ENCODE measurements around the gene HPX. TPM values are rescaled to one million over a fixed set of nuclear protein-coding genes. Genes with fewer than 3 reads are reported as not detected.
A peak's percentile ranks its signal among the peaks of the same experiment; 100 is the strongest.

The HPX gene
- polyA plus RNA-seq, 3 donors, result 0.40 TPM; not detected in 2

DNA sequence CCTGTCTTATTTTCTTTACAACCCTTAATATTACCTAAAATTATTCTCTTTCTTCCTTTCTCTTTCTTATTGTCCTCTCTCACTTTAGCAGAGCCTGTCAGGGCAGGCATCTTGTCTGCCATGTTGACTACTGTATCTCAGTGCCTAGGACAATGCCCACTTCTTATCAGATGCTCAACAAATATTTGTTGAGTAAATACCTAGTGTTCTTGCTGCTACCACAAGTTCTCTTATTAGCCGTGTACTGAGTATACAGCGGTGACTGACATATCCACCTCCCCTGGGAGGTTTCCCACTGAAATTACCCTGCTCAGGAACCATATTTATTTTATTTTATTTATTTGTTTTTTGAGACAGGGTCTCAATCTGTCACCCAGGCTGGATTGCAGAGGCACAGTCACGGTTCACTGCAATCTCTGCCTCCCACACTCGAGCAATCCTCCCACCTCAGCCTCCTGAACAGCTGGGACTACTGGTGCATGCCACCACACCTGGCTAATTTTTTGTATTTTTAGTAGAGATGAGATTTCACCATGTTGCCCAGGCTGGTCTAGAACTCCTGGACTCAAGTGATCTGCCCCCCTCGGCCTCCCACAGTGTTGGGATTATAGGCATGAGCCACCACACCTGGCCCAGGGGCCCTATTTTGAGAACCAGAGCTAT, 6.7 kb downstream of the HPX start:
- no peaks in the 10 kb centered on the region for H3K27me3 ChIP-seq (ENCODE audit: control insufficient read depth in 2 of 2, insufficient read depth in 2 of 2, low read length in 2 of 2)
- intact Hi-C loops (cut with micrococcal nuclease), result no loop called here
- no peak overlapping the region for H3K27ac ChIP-seq (ENCODE audit: low read depth in 1 of 2, low read length in 2 of 2)
- peaks cover 2% of the 10 kb centered on the region for H3K4me1 Mint-ChIP-seq
- no peak overlapping the region for H3K4me3 ChIP-seq (replicated peaks in 1 of 3; ENCODE audit: low read depth in 2 of 3, low read length in 3 of 3)
- H4K20me1 ChIP-seq (ENCODE audit: insufficient read depth, low read length), result no peaks in the 10 kb centered on the region
- H3K36me3 ChIP-seq (replicated peaks in 1 of 2; ENCODE audit: control insufficient read depth in 1 of 2, insufficient read depth in 2 of 2, low read length in 2 of 2), result no peaks in the 10 kb centered on the region
- 86% methylated on average over 1 of the region's 5 CpGs for WGBS (ENCODE audit: insufficient coverage)
- no peaks in the 10 kb centered on the region for H3K79me2 ChIP-seq (ENCODE audit: insufficient read depth, low read length)
- TF ChIP-seq, protein P1, sequence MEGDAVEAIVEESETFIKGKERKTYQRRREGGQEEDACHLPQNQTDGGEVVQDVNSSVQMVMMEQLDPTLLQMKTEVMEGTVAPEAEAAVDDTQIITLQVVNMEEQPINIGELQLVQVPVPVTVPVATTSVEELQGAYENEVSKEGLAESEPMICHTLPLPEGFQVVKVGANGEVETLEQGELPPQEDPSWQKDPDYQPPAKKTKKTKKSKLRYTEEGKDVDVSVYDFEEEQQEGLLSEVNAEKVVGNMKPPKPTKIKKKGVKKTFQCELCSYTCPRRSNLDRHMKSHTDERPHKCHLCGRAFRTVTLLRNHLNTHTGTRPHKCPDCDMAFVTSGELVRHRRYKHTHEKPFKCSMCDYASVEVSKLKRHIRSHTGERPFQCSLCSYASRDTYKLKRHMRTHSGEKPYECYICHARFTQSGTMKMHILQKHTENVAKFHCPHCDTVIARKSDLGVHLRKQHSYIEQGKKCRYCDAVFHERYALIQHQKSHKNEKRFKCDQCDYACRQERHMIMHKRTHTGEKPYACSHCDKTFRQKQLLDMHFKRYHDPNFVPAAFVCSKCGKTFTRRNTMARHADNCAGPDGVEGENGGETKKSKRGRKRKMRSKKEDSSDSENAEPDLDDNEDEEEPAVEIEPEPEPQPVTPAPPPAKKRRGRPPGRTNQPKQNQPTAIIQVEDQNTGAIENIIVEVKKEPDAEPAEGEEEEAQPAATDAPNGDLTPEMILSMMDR (IDR thresholded peaks at IDR 0.05), result no peak
- H3K27ac Mint-ChIP-seq, result no peak overlapping the region
- peaks cover 0 to 2% (median 2%) of the 10 kb centered on the region in 3 donors for H3K27me3 Mint-ChIP-seq (ENCODE audit: low read depth in 3 of 3)
- no peak overlapping the region for H2AFZ ChIP-seq (ENCODE audit: insufficient read depth, low read depth, low read length, poor library complexity, severe bottlenecking)
- H3K9me3 Mint-ChIP-seq, result no peaks in the 10 kb centered on the region
- H3K4me3 Mint-ChIP-seq, result no peak overlapping the region
- peaks cover 14 to 20% of the 10 kb centered on the region in 2 donors for H3K4me1 ChIP-seq (ENCODE audit: control insufficient read depth in 1 of 2, insufficient read depth in 2 of 2, low read length in 2 of 2)
- no peaks in the 10 kb centered on the region for H3K9me3 ChIP-seq (replicated peaks in 1 of 2; ENCODE audit: control insufficient read depth in 1 of 2, insufficient read depth in 1 of 2, low read length in 2 of 2)
- H3K4me2 ChIP-seq (replicated peaks; ENCODE audit: extremely low read depth, low read length, poor library complexity, severe bottlenecking), result no peak overlapping the region
- DNase-seq, result no peak
- no peak overlapping the region for H3K9ac ChIP-seq (ENCODE audit: insufficient read depth, low read length, poor library complexity, severe bottlenecking)
- no peaks in the 10 kb centered on the region for H3K36me3 Mint-ChIP-seq

DNA sequence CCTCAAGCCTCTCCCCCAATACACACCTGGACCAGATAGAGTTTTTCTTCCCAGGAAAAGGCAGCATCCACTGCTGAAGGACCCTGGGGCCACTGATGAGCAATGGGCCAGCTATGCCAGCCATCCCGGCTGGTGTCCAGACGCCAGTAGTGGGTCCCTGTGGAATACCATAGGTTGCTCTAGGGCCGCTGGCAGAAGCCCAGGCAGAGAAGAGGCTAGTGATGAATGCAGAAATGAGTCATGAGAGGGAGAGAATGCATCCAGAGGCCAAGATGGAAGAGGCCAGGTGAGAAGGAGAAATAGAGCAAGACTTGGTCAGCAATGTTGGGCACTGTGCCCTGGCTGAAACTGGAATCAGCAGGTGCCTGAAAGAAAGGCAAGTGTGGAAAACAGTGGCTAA, 8.9 kb downstream of the HPX start:
- H3K9me3 ChIP-seq (replicated peaks in 1 of 2; ENCODE audit: control insufficient read depth in 1 of 2, insufficient read depth in 1 of 2, low read length in 2 of 2), result no peaks in the 10 kb centered on the region
- no peak overlapping the region for H3K27ac ChIP-seq (ENCODE audit: low read depth in 1 of 2, low read length in 2 of 2)
- no peaks in the 10 kb centered on the region for H3K4me1 ChIP-seq (ENCODE audit: control insufficient read depth in 1 of 2, insufficient read depth in 2 of 2, low read length in 2 of 2)
- no peak overlapping the region for H3K4me3 Mint-ChIP-seq
- DNase-seq, result no peak
- no peak overlapping the region for H3K9ac ChIP-seq (ENCODE audit: insufficient read depth, low read length, poor library complexity, severe bottlenecking)
- H3K4me1 Mint-ChIP-seq, result peaks cover 2% of the 10 kb centered on the region
- H3K27me3 Mint-ChIP-seq (ENCODE audit: low read depth in 3 of 3), result peaks cover 0 to 4% (median 2%) of the 10 kb centered on the region in 3 donors
- H3K27ac Mint-ChIP-seq, result peak overlapping the region in 1 of 7 donors; percentile 32
- TF ChIP-seq, protein P1 (IDR thresholded peaks at IDR 0.05), result no peak
- H3K79me2 ChIP-seq (ENCODE audit: insufficient read depth, low read length), result no peaks in the 10 kb centered on the region
- intact Hi-C loops (cut with micrococcal nuclease), result no loop called here
- peaks cover 0 to 2% of the 10 kb centered on the region in 2 donors for H3K27me3 ChIP-seq (ENCODE audit: control insufficient read depth in 2 of 2, insufficient read depth in 2 of 2, low read length in 2 of 2)
- WGBS (ENCODE audit: insufficient coverage), result 97% methylated on average over 3 of the region's 3 CpGs
- H3K4me3 ChIP-seq (replicated peaks in 1 of 3; ENCODE audit: low read depth in 2 of 3, low read length in 3 of 3), result no peak overlapping the region
- no peaks in the 10 kb centered on the region for H3K36me3 ChIP-seq (replicated peaks in 1 of 2; ENCODE audit: control insufficient read depth in 1 of 2, insufficient read depth in 2 of 2, low read length in 2 of 2)
- no peak overlapping the region for H2AFZ ChIP-seq (ENCODE audit: insufficient read depth, low read depth, low read length, poor library complexity, severe bottlenecking)
- no peak overlapping the region for H3K4me2 ChIP-seq (replicated peaks; ENCODE audit: extremely low read depth, low read length, poor library complexity, severe bottlenecking)
- H3K36me3 Mint-ChIP-seq, result no peaks in the 10 kb centered on the region
- H4K20me1 ChIP-seq (ENCODE audit: insufficient read depth, low read length), result no peaks in the 10 kb centered on the region
- H3K9me3 Mint-ChIP-seq, result no peaks in the 10 kb centered on the region

All from CD14-positive monocyte (primary cell).